ENCODE measurements around the gene C1GALT1C1L. TPM values are rescaled to one million over a fixed set of nuclear protein-coding genes. Genes with fewer than 3 reads are reported as not detected.

Gene C1GALT1C1L
- total and polyA plus RNA-seq, 2 of the 4 experiments (the other 2 are of a cell fraction) = 0.36 to 0.63 TPM

DNA sequence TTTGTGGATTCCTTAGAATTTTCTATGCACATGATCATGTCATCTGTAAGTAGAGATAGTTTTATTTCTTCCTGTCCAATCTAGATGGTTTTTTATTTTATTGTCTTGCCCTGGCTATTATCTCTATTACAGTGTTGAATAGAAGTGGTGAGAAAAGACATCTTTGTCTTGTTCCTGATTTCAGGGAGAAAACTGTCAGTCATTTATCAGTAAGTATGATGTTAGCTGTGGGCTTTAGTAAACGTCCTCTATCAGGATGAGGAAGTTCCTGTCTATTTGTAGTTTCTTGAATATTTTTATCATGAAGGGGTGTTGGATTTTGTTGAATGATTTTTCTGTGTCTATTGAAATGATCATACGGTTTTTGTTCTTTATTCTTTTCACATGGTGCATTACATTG is 33.9 kb downstream of the C1GALT1C1L start:
- H2AK5ac ChIP-seq (ENCODE audit: low read depth, low read length) = no peak overlapping the region
- no peak overlapping the region for H3K23ac ChIP-seq (ENCODE audit: low read depth, low read length)
- no peak overlapping the region for H3K9ac ChIP-seq (ENCODE audit: low read depth, low read length)
- no peaks in the 10 kb centered on the region for H3K9me1 ChIP-seq (ENCODE audit: insufficient read depth, low read length)
- H3K14ac ChIP-seq (replicated peaks; ENCODE audit: low read depth, low read length) = no peak overlapping the region
- WGBS, 2 experiments (ENCODE audit: extremely low coverage in 2 of 2, insufficient read length in 1 of 2) = no CpG with 5 or more reads among the region's 2 CpGs
- no peaks in the 10 kb centered on the region for H3K36me3 ChIP-seq (ENCODE audit: control insufficient read depth, insufficient read depth, low read length)
- H4K5ac ChIP-seq (ENCODE audit: low read depth, low read length) = no peak overlapping the region
- no peak overlapping the region for H3K27ac ChIP-seq (ENCODE audit: insufficient read depth, low read length)
- no peak overlapping the region for H3K18ac ChIP-seq (ENCODE audit: low read depth, low read length)
- no peak overlapping the region for H2BK5ac ChIP-seq (ENCODE audit: low read depth, low read length, poor library complexity, severe bottlenecking)
- no peak for ATAC-seq (ENCODE audit: low read depth)
- no peak for DNase-seq
- H4K20me1 ChIP-seq (ENCODE audit: insufficient read depth, low read length) = no peaks in the 10 kb centered on the region
- peaks cover 4 to 8% of the 10 kb centered on the region in 2 experiments; a peak in 2 of 4 replicates for H3K79me1 ChIP-seq (ENCODE audit: low read depth in 1 of 2, low read length in 2 of 2)
- H2BK120ac ChIP-seq (ENCODE audit: low read depth, low read length) = no peak overlapping the region
- H3K4ac ChIP-seq (ENCODE audit: low read depth, low read length) = no peak overlapping the region
- H2AFZ ChIP-seq (replicated peaks; ENCODE audit: low read length, poor library complexity) = no peak overlapping the region
- H3K9me3 ChIP-seq (ENCODE audit: control insufficient read depth, insufficient read depth, low read length) = no peaks in the 10 kb centered on the region
- TF ChIP-seq RAD21 (IDR thresholded peaks at IDR 0.05; ENCODE audit: low read length) (no peak), MAZ (IDR thresholded peaks at IDR 0.05; ENCODE audit: borderline replicate concordance, low read depth, low read length) (no peak), RCOR1 (IDR thresholded peaks at IDR 0.05; ENCODE audit: insufficient replicate concordance, low read length) (no peak), FOS (IDR thresholded peaks at IDR 0.05; ENCODE audit: low read depth, low read length) (no peak), MXI1 (IDR thresholded peaks at IDR 0.05; ENCODE audit: borderline replicate concordance, low read depth, low read length) (no peak), SMC3 (IDR thresholded peaks at IDR 0.05; ENCODE audit: low read depth, low read length) (no peak), MAFK (IDR thresholded peaks at IDR 0.05; ENCODE audit: low read depth, low read length) (no peak), ELK1 (IDR thresholded peaks at IDR 0.05; ENCODE audit: borderline replicate concordance, low read depth, low read length) (no peak), CTCF (conservative IDR thresholded peaks at IDR 0.05; ENCODE audit: low read depth, low read length) (no peak), RFX5 (IDR thresholded peaks at IDR 0.05; ENCODE audit: low read depth, low read length) (no peak), CHD1 (IDR thresholded peaks at IDR 0.05; ENCODE audit: low read depth, low read length) (no peak), BHLHE40 (IDR thresholded peaks at IDR 0.05; ENCODE audit: low read depth, low read length) (no peak), NFE2L2 (IDR thresholded peaks at IDR 0.05; ENCODE audit: low read depth, low read length) (no peak)
- BruUV-seq (replicated peaks) = no TSS peak
- intact Hi-C loops (cut with micrococcal nuclease) (no loop called here), dilution Hi-C loops (cut with HindIII; ENCODE audit: low sequenced_read_pairs, unreplicated experiment) (no loop called here), in situ Hi-C loops (cut with MboI; ENCODE audit: low sequenced_read_pairs) (no loop called here)
- no peak overlapping the region for H3K4me3 ChIP-seq (ENCODE audit: insufficient read depth, low read depth, low read length)
- no peaks in the 10 kb centered on the region for H3K4me1 ChIP-seq (ENCODE audit: control insufficient read depth, insufficient read depth, low read length)
- no peak overlapping the region for H2BK20ac ChIP-seq (ENCODE audit: low read depth, low read length)
- H4K91ac ChIP-seq (ENCODE audit: insufficient read depth, low read depth, low read length) = no peak overlapping the region
- no peak overlapping the region for H4K8ac ChIP-seq (ENCODE audit: low read depth in 2 of 2, low read length in 2 of 2)
- CTCF ChIA-PET = no interaction called here
- H3K56ac ChIP-seq (ENCODE audit: extremely low read depth, insufficient read depth, low read length) = no peak overlapping the region
- H2AK9ac ChIP-seq (replicated peaks; ENCODE audit: low read depth, low read length, poor library complexity) = no peak overlapping the region
- POLR2A ChIA-PET (ENCODE audit: unreplicated experiment) = no interaction called here
- no peak overlapping the region for H2BK15ac ChIP-seq (ENCODE audit: low read depth, low read length)
- H3K4me2 ChIP-seq (ENCODE audit: low read depth, low read length) = no peak overlapping the region
- no peaks in the 10 kb centered on the region for H3K27me3 ChIP-seq (ENCODE audit: control insufficient read depth, insufficient read depth, low read length)

All from IMR-90 (cell line).